NCI-H2196 (cell line): ENCODE measurements around the gene GDPD4.

ENCODE experiments used
- DNase-seq: peaks from one replicate; lab custom pipeline; 2025; ENCODE audit not compliant: unreplicated experiment; lab: John Stamatoyannopoulos, UW

Gene GDPD4

GRCh38 chr11:77299528-77299993 lies 1.9 kb downstream of the GDPD4 start:
- DNase-seq: no peak

- DNase-seq: no peak
Observed at GRCh38 chr11:77294040-77294439, 7.4 kb downstream of the GDPD4 start.

DNA sequence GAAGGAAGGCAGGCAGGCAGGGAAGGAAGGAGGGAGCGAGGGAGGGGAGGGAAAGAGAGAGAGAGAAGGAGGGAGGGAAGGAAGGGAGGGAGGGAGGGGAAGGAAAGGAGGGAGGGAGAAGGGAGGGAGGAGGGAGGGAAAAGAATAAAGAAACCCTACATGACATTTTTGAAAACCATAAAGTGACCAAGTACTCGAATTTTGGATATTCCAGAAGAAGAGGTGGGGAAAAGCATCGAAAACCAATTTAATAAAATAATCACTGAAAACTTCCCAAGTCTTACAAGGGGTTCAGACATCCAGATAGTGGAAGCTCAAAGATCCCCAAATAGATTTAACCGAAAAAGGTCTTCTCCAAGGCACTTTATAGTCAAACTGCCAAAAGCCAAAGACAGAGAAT lies 11.7 kb downstream of the GDPD4 start:
- no peak for DNase-seq

DNA sequence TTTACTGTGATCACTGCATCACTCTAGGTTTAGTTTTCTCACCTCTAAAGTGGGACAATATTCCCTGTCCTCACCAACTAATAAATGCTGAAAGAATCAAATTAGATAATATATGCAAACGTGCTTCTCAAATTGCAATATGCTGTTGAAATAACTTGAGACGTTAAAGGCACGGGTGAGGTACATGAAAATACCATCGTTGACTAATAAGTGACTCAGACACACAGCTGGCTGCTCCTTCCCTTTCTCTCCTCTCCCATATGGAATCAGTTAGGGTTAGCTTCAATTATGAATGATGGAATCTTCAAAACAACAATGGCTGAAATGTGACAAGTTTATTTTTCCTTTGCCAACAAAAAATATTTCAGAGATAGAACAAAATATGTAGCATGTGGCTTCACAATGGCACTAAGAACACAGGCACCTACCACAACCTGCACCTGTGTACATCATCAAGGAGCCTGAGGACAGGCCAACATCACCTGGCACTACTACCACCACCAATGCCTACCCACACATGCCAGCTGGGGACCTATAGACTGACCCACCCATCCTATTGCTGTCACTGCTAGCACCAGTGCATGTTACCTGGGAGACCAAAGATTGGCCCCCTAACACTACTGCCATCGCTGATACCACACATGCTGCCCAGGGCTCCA lies 13.7 kb downstream of the GDPD4 start:
- DNase-seq: no peak

GRCh38 chr11:77287136-77287535 lies 14.3 kb downstream of the GDPD4 start:
- no peak for DNase-seq

DNA sequence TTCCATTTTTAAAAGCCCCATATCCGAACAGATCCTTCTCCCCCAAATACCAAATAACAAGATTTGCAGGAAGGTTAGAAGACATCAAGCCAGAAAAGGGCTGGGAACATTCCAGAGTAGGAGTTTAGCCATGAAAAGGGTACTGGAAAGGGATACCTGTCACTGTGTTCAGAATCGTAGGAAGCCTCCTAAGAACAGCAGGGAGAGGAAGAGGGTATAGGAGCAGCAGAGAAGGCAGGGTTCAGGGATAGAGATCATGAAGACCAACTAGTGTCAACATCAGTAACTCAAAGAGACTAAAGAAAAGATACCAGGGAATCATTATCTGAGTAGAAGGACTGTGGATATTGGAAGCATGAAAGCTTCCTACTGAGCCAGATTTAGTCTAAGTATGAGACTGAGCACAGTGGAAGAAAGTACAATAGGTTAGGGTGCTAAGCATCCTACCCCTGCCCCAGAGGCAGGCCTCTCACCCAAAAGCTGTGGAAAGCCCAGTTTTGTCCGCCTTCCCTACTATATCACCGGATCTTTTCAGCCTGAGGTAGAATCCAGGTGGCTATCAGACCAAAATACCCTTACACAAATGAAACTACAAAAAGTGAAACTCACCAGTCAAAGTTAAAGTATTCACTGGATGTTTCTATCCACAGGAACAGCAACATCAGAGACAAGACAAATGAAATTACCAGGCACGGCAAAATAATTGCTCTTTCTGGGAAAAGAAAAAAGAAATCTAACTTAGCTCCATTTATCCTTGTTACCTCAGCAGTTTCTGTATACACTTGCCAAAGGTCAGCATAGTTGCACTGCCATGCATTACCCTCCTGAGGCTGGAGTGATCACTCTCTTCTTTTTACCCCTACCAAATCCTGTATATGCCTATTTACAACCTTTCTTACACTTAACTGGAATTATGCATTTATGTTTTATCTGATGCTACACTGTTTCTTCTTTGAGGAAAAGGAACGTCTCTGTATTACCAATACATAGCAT lies 16.7 kb downstream of the GDPD4 start:
- no peak for DNase-seq

DNA sequence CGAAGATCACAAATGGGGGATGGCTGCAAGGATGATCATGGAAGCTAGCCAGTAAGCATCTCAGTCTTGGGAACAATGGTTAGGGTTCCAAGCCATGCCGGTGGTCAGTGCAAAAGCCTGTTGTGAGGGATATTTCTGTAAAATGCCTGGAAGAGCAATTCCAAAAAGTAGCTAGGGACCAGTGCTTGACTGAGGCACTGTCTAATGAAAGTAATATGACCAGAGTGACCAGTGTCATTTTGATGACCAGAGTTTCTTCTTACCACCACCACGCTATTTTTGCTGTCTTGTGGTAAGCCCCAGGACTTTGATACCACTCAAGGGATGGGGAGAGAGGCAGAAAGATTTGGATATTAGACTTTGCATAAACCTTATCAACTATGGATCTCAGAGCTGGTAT lies 18.4 kb downstream of the GDPD4 start:
- no peak for DNase-seq

GRCh38 chr11:77278595-77279506 lies 22.6 kb downstream of the GDPD4 start:
- no peak for DNase-seq

- DNase-seq: no peak
Observed at GRCh38 chr11:77276271-77276670, 25.2 kb downstream of the GDPD4 start.

- no peak for DNase-seq
Observed at GRCh38 chr11:77270921-77271320, 30.6 kb downstream of the GDPD4 start.

DNA sequence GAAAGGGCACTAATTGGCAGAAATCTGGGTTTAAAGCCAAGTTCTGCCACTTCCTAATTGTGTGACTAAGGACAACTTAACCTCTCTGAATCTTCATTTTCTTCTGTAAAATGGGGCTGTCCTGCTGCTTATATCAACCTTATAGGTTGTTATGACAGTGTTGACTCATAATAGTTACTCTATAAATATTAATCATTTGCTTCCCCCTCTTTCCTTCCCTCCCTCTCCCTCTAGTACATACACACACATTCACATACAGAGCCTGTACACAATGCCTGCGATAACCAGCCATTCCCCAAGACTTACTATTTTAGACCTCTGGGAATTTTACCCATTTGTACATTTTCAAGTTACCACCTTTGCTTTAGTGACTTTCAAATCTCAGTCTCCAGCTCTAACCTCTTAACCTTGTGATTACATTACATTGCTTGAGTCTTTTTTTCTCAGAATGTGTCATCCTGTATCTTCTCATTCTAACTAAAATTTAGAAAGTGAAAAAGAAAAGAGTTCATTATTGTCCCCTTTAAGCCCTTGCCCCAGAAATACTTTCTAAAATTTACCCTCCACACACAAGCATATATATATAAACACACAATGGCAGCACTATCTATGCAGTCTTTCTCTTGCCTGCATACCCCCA lies 31.9 kb downstream of the GDPD4 start:
- DNase-seq: no peak

DNA sequence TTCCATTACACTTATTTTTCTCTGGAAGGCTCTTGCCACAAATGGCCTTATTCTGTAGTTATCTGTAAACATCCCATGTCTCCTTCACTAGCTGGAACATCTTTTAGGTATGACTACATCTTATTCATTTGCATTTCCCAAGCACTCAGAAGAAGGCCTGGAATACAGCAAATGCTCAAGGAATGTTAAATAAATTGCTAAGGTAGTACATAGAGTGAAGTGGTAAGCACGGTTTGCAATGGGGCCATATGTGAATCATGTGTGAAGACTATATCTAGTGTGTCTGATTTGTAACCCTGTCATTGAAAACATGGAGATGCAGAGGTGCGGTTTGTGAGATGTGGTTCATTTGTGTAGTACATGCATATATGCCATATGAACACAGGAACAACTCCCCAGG lies 33.5 kb downstream of the GDPD4 start:
- no peak for DNase-seq

DNA sequence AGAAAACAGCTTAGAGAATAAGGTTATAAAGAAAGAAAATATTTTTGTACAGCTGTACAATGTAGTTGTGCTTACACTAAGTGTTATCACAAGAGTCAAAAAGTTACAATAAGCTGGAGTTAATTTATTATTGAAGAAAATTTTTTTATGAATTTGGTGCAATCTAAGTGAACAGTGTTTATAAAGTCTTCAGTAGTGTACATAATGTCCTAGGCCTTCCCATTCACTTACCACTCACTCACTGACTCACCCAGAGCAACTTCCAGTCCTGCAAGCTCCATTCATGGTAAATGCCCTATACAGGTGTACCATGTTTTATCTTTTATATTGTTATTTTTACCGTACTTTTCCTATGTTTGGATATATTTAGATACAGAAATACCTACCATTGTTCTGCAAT lies 34.7 kb downstream of the GDPD4 start:
- no peak for DNase-seq

GRCh38 chr11:77262803-77263202 lies 38.7 kb downstream of the GDPD4 start:
- DNase-seq: no peak

DNA sequence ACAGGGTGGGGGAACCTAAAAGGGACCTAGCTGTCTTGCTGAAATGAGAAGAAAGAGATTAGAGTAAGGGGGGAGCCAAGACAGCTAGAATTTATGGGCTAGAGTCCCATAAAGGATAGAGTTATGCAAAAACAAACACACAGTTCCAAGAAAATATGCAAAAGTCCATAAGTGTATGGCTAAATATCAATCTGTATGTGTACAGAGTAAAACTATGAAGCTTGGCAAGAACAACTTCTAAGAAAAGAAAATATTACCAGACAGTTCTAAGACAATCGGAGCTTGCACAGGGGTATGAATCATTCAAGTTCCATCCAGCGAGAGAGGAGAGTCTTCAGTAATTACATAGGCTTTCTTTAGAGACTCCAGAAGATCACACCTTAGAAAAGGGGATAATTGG lies 41.8 kb downstream of the GDPD4 start:
- DNase-seq: no peak

DNA sequence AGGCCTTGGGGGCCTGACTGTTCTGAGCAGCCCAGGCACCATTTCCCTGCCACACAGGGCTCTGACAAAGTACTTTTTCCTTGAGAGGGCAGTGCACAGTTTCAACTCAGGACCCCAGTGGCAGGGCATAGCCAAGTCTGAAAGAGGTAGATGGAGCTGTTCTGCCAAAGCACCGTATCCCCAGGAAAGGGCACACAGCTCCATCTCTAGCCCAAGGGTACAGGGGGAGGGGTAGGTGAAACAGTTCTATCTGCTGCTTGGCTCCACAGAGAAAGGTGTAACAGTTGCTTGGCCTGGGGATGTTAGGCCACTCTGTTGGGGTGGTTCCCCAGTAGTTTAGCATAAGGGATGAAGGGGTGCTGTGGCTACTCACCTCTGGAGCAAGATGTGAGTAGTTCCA lies 47.8 kb downstream of the GDPD4 start:
- no peak for DNase-seq

DNA sequence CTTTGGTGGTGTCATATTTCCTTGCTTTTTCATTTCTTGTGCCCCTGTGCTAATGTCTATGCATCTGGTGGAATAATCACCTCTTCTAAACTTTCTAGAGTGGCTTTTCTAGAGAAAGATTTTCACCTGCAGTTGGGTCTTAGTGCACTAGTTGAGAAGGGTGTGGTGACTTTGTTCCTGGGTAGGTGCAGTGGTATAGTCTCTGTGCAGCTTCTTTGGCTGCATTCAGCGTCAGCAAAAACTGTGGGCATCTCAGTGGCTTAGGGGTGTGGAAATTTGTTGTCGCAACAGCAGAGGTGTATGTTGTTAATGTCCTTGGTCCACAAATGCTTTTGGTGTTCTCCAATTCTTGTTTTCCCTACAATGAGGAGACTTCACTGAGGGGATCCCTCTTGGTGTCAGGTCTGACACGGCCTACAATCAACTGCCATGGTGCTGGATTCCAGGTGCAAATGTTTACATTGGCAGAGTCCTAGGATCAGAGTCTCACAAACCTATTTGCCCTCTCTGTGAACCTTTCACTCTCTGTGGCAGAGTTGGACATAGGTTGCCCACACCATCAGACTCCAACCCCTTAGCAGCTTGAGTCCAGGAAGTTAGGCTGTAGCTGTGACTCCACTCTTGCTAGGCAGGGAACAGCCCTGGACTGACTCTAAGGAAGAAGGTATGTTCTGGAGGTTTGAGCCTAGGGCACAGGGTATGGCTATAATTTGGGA lies 48.8 kb downstream of the GDPD4 start:
- no peak for DNase-seq

DNA sequence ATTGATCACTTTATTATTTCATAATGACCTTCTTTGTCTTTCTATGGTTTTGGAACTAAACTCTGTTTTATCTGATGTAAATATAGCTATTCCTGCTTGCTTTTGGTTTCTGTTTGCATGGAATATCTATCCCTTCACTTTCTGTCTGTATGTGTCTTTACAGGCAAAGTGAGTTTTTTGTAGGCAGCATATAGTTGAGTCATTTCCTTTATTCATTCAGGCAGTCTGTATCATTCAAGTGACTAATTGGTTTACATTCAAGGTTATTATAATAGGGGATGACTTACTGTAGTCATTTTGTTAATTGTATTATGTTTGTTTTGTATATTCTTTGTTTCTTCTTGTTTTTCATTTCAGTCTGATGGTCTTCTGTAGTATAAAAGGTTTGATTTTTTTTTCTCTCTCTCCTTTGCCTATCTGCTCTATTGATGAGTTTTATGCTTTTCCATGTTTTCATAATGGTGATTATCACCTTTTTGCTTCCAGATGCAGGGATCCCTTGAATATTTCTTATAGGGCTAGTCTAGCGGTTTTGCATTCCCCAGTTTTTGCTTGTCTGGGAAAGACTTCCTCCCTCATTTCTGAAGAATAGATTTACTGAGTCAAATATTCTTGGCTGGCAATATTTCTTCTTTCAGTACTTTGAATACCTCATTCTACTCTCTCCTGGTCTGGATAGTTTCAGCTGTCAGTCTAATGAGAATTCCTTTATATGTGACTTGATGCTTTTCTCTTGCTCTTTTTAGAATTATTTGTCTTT lies 50.4 kb downstream of the GDPD4 start:
- no peak for DNase-seq

GRCh38 chr11:77249427-77249826 lies 52.1 kb downstream of the GDPD4 start:
- DNase-seq: no peak
